ENCODE data around the gene ERFL.

Gene ERFL

DNA sequence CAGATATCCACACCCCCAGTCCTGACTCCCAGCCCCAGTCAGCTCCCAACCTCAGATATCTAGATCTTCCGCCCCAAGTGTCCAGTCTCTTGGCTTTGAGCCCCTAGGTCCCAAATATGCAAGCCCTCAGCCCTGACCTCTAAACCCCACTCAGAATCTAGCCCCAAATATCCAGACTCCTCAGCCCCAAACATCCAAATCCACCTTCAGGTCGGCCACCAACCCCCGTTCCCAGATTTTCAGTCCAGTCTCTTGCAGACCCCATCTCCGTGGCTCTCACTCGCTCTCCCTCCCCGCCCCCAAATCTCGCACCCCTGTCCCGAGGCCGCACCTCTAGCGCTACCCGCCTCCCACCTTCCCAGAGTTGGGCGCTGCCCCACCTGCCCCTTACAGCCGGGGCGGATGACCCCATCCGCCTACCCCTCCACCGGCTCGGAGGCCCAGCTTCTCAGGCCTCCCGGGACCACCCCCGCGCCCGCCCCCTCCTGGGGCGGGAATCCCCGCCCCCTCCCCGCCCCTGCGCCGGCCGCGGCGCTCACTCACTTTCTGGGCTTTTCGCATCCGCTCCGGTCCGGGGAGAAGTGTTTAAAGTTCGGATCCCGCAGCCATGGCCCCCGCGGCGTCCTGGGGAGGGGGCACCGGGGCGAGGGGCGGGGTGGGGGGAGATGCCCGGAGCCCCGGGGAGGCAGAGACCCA, 604 bp downstream of the ERFL start:
- DNase-seq (ENCODE audit: low read depth in 3 of 3, low spot score in 1 of 3): no peak

DNA sequence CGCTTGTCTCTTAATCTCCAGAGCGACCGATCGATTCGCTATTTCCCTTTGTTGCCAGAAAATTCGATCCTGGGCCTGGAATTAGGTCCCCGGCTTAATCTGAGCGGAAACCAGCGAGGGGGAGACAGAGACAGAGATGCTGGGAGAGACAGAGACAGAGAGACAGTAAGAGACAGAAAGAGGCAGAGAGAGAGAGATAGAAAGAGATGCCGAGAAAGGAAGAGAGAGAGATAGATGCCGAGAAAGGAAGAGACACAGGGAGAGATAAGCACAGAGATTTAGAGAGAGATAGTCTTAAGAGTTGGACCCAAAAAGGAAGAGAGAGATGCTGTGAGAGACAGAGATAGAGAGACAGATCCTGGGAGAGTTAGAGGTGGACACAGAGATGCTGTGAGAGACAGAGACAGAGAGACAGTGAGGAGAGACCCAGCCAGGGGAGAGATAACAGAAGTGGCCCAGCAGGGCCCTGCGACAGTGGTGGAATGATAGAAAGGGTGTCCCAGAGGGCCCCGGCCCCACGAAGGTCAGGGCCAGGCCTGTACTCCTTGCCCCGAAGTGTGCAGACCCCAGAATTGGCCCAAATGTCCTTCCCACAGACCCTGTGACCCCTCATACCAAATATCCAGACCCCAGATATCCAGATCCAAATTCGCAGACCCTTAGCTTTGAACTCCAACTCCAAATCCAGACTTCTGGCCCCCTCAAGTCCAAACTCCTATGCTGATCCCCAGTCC, 1.3 kb downstream of the ERFL start:
- no peak for DNase-seq (ENCODE audit: low read depth in 3 of 3, low spot score in 1 of 3)

DNA sequence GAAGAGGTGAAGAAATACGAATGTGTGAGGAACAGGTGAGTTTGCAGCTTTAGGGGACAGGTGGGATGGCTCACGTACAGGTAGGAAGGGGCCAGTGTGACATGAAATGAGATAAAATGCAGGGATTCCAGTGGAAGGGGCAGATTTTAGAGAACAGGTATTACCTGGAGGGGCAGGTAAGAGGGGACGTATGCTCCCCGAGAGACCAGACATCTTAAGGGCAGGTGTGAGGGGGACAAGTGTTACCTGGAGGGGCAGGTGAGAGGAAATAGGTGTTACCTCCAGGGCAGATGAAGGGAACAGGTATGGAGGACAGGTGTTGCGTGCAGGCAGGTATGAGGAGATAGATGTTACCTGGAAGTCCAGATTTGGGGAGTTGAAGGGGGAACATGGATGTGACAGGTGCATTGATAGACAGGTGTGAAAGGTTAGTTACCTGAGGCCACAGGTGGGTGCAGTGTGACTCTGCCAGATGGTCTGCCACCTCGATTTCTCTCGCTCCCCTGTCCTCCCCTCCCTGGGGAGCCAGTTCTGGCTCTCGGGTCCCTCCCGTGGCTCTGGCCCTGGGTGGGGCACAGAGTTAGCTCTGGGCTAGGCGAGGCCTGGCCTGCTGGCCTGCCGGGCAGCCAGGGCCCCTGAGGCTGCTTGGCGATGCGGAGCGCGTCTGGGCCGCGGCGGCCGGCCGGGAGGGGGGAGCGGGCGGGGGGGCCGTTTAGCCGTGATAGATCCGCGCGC, 2.1 kb downstream of the ERFL start:
- no peak for DNase-seq (ENCODE audit: low read depth in 3 of 3, low spot score in 1 of 3)

DNA sequence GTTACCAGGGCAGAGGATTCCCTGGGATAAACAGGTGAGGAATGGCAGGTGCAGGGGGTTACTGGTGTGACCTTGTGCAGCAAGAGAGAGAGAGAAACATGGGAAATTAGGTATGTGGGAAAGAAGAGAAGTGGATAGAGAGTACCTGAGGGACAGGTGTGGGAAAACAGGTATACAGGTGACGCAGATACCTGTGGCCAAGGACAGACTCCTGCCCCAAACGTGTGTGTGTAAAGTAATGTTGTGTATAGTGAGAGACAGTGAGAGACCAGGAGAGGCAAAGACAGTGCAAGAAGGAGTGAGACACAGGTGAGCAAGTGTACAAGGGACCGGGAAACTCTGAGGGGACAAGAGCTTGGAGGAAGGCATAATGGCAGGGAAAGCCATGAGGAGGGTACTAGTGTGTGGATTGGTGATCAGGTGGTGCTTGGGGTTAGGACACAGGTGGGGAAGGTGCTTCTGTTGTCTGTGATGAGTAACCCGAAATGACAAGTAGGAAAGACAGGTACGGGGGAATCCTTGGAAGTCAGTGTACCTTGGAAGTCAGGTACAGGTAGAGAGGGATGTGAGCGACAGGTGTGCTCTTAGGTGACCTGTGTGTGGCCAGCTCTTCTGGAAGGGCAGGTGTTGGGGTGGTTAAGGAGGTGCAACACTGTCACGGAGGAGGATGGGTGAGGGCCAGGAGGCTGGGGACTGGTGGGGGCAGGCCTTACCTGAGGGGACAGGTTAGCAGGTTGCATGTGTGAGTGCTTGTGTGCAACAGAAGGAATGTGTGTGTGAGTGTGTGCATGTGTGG, 2.8 kb downstream of the ERFL start:
- DNase-seq (ENCODE audit: low read depth in 3 of 3, low spot score in 1 of 3): no peak

DNA sequence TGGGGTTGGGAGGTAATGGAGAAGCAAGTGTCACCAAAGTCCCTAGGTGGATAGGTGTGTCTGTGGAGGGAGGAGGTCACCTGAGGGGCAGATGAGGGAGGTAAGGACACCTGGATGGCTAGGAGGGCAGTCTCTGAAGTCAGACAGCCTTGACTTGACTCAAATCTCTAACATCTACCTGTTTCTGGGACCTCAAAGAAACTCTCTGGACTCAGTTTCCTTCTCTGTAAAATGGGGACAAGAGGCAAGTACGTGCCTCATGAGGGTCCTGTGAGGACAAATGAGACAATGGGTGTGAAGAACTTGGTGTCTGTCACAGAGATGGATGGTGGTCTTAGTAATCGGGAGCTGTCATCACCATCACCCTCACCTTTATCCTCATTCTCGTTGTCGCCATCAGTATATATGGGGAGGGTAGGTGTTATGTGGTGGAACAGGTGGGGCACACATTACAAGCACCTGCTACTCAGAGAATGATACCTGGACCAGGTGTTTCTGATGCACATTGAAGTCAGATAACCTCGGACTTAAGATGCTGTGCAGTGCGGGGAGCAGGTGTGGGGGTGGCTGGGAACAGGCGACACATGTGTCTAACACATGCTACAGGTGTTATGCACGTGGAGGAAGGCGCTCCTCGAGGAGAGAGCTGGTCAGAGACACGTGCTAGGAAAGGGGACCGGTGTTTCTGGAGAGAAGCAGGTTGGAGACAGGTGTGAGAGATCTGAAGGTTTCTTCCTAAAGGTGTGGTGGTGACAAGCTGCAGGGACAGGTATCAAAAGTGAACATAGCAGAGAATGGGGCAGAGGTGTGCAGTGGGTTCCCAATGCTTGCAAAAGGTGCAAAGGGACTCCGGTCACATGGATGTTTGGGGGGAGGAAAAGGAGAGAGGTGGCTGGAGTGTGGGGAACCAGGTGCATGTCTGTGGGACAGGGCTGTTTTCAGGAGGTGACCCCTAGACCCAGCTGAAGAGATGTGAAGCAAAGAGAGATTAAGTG, 3.8 kb downstream of the ERFL start:
- no peak for DNase-seq (ENCODE audit: low read depth in 3 of 3, low spot score in 1 of 3)

DNA sequence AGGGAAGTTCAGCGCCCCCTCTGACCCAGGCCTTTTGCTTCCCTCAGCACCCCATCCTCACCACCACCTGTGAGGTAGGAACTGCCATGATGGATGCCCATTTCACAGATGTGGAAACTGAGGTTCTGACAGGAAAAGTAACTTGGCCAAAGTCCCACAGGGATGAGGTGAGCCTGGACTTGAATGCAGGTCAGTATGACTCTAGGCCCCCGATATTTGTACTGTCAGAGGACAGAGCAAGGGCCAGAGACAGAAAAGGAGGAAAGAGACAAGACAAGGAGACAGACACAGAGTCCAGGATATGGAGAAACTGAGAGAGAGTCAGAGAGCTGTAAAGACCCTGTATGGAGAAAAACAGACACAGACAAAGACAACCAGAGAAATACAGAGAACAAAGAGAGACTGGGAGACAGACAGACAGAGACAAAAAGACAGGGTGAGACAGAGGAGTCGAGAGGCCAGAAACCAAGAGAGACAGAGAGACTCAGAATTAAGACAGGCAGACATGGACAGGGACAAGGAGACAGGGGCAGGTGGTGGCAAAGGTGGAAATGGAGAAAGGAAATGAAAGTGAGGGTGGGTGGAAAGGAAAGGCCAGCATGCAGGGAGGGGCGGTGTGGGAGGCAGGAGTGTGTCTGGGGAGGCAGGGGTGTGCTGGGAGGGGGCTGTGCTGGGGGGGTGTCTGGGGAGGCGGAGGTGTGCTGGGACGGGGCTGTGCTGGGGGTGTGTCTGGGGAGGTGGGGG, 5.0 kb downstream of the ERFL start:
- no peak for DNase-seq (ENCODE audit: low read depth in 3 of 3, low spot score in 1 of 3)

DNA sequence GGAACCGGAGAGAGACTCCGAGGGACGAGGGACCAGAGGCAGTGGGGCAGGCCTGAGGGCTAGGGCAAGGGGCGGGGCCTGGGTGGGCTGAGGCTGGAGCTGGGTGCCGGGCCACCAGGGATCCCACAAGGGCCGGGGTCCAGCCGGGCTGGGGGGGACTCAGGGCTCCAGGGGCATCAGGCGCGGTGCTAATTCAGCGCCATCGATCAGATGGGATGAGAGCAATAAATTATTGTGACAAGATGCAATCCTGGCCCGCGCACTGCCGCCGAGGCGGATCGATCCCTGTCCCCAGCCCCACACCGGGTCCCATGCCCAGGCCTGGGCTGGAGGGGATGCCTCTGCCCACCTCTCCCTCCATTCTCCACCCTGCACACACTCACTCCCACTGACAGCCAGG, 5.7 kb downstream of the ERFL start:
- no peak for DNase-seq (ENCODE audit: low read depth in 3 of 3, low spot score in 1 of 3)

DNA sequence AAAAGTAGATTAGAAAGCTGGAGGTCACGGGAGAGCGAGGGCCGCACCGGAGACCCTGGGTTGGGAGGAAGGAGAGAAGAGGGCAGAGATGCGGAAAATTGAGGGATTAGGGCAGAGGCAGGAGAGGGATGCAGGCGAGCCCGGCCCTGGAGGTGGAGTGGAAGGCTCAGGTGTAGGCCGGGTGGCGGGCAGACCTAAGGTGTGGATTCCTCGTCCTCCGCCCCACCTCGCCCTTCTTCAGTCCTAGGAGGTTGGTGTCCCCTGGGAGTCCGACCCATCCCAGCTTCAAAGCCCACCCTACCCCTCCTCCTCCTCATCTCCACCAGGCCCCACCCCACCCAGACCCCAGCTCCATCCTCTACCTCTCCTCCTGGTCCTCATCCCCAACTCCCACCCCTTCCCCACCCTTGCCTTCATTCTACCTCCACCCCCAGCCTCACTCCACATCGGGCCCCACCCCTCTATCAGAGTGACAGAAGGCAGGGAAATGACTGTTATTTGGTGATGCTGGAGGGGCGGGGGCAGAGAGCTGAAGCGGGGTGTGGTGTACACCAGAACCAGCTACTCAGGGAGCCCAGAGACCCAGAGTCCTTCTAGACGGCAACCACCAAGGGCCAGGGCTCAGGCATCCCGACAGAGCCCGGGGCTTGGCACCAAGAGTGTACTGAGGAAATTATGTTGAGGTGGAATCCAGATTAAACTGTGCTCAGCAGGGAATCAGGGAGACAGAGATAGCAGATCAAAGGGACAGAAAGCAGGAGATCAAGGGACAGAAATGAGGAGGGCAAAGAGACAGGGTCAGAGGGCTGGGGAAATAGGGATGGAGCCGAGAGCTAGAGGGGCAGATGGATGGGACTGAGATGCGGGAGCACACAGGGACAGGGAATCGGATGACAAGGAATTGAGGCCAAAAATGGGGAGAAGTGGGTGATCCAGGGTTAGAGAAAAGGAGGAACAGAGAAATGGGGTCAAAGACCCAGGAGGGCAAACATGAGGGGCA, 6.4 kb downstream of the ERFL start:
- no peak for DNase-seq (ENCODE audit: low read depth in 3 of 3, low spot score in 1 of 3)

DNA sequence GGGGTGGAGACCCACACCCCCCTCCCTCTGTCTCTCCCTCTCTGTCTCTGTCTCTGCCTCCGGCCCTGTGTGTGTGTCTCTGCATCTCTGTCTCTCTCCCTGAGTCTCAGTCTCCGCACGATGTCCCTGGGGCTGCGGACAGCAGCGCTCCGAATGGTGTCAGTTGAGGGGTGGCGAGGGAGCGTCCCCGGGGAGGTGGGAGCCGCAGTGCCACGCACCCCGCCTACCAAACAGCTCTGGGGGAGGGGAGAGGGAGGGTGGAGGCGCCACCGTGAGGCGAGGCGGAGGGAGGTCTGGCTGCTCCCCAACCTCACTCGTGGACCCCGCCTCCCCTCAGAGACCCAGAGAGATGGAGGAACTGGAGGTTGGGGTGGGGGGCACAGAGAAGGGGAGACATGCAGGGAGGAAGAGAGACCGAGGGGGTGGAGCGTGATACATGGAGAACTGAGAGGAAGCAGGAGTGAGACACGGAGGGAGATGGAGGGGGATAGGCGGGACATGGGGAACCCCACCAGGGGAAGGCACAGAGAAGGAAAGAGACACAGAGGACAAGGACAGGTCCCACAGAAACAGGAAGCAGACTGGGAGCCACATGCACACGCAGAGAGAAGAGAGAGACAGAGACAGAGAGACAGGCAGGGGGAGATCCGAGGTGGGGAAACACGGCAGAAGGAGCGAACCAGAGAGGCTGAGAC, 7.2 kb downstream of the ERFL start:
- DNase-seq (ENCODE audit: low read depth in 3 of 3, low spot score in 1 of 3): no peak

DNA sequence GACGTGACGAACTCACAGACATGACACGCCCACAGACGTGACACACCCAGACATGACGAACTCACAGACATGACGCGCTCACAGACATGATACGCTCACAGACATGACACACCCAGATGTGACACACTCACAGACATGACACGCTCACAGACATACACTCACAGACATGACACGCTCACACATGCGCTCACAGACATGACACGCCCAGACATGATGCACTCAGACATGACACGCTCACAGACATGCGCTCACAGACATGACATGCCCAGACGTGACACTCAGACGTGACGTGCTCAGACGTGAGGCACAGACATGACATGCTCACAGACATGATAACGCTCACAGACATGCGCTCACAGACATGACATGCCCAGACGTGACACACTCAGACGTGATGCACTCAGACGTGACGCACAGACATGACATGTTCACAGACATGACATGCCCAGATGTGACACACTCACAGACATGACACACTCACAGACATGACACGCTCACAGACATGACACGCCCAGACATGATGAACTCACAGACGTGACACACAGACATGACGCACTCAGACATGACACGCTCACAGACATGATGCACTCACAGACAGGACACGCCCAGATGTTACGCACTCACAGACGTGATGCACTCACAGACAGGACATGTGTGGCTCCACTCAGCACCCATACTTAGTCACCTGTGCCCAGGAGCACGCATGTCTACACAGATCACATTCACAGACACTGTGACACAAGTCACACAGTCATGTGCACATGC, 8.1 kb downstream of the ERFL start:
- no peak for DNase-seq (ENCODE audit: low read depth in 3 of 3, low spot score in 1 of 3)

DNA sequence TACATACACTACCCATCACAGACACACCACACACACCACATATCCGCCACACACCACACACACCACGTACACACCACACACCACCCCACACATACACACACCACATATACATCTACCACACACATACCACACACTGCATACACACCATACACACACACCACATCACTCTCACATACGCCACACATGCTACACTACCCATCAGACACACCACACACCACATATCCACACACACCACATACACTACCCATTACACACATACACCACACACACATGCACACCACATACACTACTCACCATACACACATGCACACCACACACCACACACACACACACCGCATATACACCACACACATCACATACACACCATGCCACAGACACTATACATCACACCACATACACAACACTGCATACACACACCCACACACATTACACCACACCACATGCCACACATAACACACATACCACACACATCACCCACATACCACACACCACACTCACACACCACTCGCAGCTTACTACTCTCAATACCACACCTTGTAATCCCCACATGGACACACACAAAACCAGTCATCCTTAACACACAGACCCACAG, 9.5 kb downstream of the ERFL start:
- no peak for DNase-seq (ENCODE audit: low read depth in 3 of 3, low spot score in 1 of 3)

DNA sequence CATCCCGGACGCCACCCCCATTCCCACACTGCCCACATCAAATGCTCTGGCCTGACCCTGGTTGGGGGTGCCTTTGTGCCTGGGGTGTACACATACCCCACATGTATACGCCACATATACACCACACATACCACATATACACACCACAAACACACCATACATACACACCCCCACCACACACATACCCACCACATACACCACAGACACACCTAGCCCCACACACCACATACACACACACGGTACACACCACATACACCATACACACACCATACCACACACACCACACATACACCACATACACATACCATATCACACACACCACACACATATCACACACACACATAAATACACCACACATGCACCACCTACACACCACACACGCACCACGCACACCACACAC, 10.2 kb downstream of the ERFL start:
- DNase-seq (ENCODE audit: low read depth in 3 of 3, low spot score in 1 of 3): no peak

DNA sequence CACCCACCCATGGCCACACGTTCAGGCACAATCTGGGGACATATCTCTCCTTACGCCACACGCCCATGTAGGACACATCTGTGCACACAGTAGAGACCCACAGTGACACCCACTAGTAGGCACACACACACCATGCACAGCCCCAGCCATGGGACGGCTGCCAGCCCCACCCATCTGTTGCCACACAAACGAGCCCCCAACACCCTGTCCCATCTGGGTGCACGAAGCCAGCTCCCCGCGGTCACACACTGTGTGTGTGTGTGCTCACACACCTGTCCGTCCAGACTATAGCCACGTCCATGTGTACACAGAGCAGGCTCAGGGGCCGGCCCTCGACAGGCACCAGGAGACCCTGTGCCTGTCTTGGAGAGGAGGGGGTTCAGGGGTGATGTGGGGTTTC, 10.6 kb downstream of the ERFL start:
- DNase-seq (ENCODE audit: low read depth in 3 of 3, low spot score in 1 of 3): no peak

DNA sequence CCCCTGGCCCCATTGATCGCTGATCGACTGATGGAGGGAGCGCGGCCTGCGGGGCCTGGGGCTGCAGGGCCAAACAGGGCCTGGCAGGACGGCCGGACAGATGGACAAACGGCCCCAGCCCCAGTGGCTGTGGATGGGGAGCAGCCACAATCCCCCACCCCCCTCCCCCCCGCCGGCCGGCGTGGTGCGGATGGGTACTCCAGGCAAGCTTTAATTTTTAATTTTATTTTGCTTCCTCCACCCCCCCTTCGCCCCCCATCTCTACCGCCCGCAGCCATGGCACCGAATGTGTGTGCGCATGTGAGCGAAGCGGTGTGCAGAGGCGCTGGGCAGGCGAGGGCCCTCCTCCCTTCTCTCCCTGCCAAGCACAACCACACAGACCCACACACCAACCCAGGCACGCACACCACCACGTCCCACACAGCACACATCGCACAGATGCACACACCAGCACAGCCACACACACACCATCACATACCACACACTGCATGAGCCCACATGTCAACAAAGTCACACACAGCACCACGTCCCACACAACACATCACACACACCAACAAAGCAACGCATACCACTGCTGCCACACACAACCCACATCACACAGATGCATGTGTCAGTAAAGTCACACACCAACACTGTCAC, 12.4 kb downstream of the ERFL start:
- no peak for DNase-seq (ENCODE audit: low read depth in 3 of 3, low spot score in 1 of 3)

DNA sequence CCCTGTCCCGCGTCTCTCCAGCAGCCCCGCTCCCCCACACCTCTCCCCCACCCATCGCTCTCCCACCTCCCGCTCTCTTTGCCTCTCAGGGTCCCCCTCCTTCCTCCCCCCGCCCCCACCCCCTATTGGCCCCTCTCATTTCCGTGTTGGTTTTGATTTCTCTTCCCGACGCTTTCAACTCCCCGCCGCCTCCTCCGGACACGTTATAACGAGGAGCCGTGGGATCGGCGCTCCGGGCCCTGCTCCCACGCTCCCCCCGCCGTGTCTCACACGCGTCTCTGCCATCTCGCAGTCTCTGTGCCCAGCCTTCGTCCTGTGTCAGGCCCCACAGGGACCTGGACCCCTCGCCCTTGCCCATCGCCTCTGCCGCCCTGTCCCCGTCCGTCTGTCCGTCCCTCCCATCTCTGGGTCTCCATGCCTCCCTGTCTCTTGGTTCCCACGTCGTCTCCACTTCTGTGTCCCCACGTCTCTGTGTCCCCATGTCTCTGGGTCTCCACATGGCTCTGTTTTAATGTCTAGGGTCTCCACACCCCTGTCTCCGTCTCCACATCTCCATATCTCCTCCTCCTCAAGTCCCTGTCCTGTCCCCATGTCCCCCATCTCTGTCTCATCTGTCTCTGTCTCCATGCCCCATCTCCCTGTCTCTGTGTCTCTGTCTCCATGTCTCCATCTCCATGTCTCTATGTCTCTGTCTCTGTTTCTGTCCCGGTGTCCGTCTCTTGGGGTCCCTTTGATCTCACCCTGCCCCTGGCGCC, 13.1 kb downstream of the ERFL start:
- no peak for DNase-seq (ENCODE audit: low read depth in 3 of 3, low spot score in 1 of 3)
